GM19397 (cell line): ENCODE results near the gene SRSF5.
A peak's percentile ranks its signal among the peaks of the same experiment; 100 is the strongest.
"Not testable (repeated sequence)": the region's sequence is repeated elsewhere in the genome, so short reads cannot be mapped to it uniquely, and the experiment has no call there.

Source experiments
- ATAC-seq: cut with Tn5 transposase; IDR thresholded peaks from one replicate; pipeline ENCODE4 v1.9.1; 2021; ENCODE audit warnings: mild to moderate bottlenecking, moderate library complexity; ENCODE audit not compliant: unreplicated experiment

The SRSF5 gene

GRCh38 chr14:69766984-69767368, at the start of gene SRSF5:
Gene SRSF5, plus strand, starts transcription at chr14:69767142. Its CDS starts 1,015 bp downstream, at chr14:69768157.
- ATAC-seq = peak; percentile 71

- ATAC-seq = not testable (repeated sequence)
These were observed 48.3 kb upstream of the SRSF5 start for GRCh38 chr14:69718614-69719013.

- no peak for ATAC-seq
These were observed 47.4 kb upstream of the SRSF5 start for GRCh38 chr14:69719501-69719951.

GRCh38 chr14:69720912-69721311, 46.0 kb upstream of the SRSF5 start:
- no peak for ATAC-seq

- peak; percentile 76 for ATAC-seq
These were observed 40.0 kb upstream of the SRSF5 start for GRCh38 chr14:69726761-69727511.

GRCh38 chr14:69727860-69728259, 39.1 kb upstream of the SRSF5 start:
- ATAC-seq = no peak

- not testable (repeated sequence) for ATAC-seq
These were observed 34.9 kb upstream of the SRSF5 start for GRCh38 chr14:69731919-69732598.

GRCh38 chr14:69736405-69736804, 30.5 kb upstream of the SRSF5 start:
- ATAC-seq = not testable (repeated sequence)

GRCh38 chr14:69741055-69741454, 25.9 kb upstream of the SRSF5 start:
- no peak for ATAC-seq

GRCh38 chr14:69749956-69750355, 17.0 kb upstream of the SRSF5 start:
- ATAC-seq = no peak

GRCh38 chr14:69750495-69750894, 16.4 kb upstream of the SRSF5 start:
- no peak for ATAC-seq

GRCh38 chr14:69752773-69753172, 14.2 kb upstream of the SRSF5 start:
- ATAC-seq = no peak

- no peak for ATAC-seq
These were observed 13.1 kb upstream of the SRSF5 start for GRCh38 chr14:69753860-69754259.

- ATAC-seq = no peak
These were observed 12.5 kb upstream of the SRSF5 start for GRCh38 chr14:69754487-69754886.

GRCh38 chr14:69755296-69755695, 11.6 kb upstream of the SRSF5 start:
- ATAC-seq = no peak

- ATAC-seq = no peak
These were observed 11.2 kb upstream of the SRSF5 start for GRCh38 chr14:69755784-69756183.

- ATAC-seq = no peak
These were observed 10.6 kb upstream of the SRSF5 start for GRCh38 chr14:69756298-69756697.

GRCh38 chr14:69760810-69761209, 6.1 kb upstream of the SRSF5 start:
- ATAC-seq = no peak

GRCh38 chr14:69763761-69764510, 3.0 kb upstream of the SRSF5 start:
- no peak for ATAC-seq

- peak; percentile 82 for ATAC-seq
These were observed 542 bp downstream of the SRSF5 start for GRCh38 chr14:69767369-69767999.

- no peak for ATAC-seq
These were observed 1.9 kb downstream of the SRSF5 start for GRCh38 chr14:69768873-69769272.
